Transverse colon (tissue), 4 donors: ENCODE measurements around the gene CHCHD5.

Experiments
- EP300 ChIP-seq: sonication (generic); formaldehyde crosslinking; IDR thresholded peaks from one replicate; pipeline ENCODE4 v1.6.1; 2017; ENCODE audit warnings: antibody characterized with exemption, low read depth
- POLR2A ChIP-seq: fragments of 450-650 bp; IDR thresholded peaks from one replicate; pipeline ENCODE4 v1.6.1; 2016; ENCODE audit warnings: antibody characterized with exemption, mild to moderate bottlenecking, moderate library complexity
- POLR2AphosphoS5 ChIP-seq, 3 donors: sonication (generic); formaldehyde crosslinking; IDR thresholded peaks; one replicate each; pipeline ENCODE4 v1.6.1; 2016; ENCODE audit warnings: antibody characterized with exemption in 3 of 3
- TF ChIP-seq, protein P1 (sequence below), 5 experiments: fragments of 200-600 bp in 3 of 5; fragments of 450-650 bp in 2 of 5; sonication (generic) in 3 of 5; IDR thresholded peaks; 1 replicate in 2 of 5; 2 replicates in 3 of 5; pipeline ENCODE4 v1.5.1; 2016 to 2017; ENCODE audit warnings: antibody characterized with exemption in 5 of 5, inconsistent platforms in 3 of 5, mild to moderate bottlenecking in 2 of 5, moderate library complexity in 1 of 5

- TF ChIP-seq POLR2AphosphoS5 (IDR thresholded peaks at IDR 0.05) (no peak), POLR2A (no peak), EP300 (no peak)
- TF ChIP-seq, protein P1, sequence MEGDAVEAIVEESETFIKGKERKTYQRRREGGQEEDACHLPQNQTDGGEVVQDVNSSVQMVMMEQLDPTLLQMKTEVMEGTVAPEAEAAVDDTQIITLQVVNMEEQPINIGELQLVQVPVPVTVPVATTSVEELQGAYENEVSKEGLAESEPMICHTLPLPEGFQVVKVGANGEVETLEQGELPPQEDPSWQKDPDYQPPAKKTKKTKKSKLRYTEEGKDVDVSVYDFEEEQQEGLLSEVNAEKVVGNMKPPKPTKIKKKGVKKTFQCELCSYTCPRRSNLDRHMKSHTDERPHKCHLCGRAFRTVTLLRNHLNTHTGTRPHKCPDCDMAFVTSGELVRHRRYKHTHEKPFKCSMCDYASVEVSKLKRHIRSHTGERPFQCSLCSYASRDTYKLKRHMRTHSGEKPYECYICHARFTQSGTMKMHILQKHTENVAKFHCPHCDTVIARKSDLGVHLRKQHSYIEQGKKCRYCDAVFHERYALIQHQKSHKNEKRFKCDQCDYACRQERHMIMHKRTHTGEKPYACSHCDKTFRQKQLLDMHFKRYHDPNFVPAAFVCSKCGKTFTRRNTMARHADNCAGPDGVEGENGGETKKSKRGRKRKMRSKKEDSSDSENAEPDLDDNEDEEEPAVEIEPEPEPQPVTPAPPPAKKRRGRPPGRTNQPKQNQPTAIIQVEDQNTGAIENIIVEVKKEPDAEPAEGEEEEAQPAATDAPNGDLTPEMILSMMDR (IDR thresholded peaks at IDR 0.05): no peak
These were observed 7.0 kb downstream of the CHCHD5 start for GRCh38 chr2:112591413-112591812.
